Right kidney (tissue), 1 donor: ENCODE results near the gene NCAM2.

Source experiments
- DNase-seq: peaks from one replicate; pipeline ENCODE4 v3.0.0-alpha.2; 2016

The NCAM2 gene

GRCh38 chr21:21028275-21028820 lies 30.1 kb downstream of the NCAM2 start:
- no peak for DNase-seq

GRCh38 chr21:21029164-21029563 lies 31.0 kb downstream of the NCAM2 start:
- DNase-seq, result no peak

- DNase-seq, result no peak
Observed at GRCh38 chr21:21030311-21030710, 32.1 kb downstream of the NCAM2 start.

GRCh38 chr21:21034036-21034435 lies 35.8 kb downstream of the NCAM2 start:
- no peak for DNase-seq

GRCh38 chr21:21039624-21040170 lies 41.5 kb downstream of the NCAM2 start:
- no peak for DNase-seq

- no peak for DNase-seq
Observed at GRCh38 chr21:21045518-21045917, 47.3 kb downstream of the NCAM2 start.

- no peak for DNase-seq
Observed at GRCh38 chr21:21046063-21046462, 47.9 kb downstream of the NCAM2 start.

GRCh38 chr21:21051109-21052055 lies 53.2 kb downstream of the NCAM2 start:
- no peak for DNase-seq

- no peak for DNase-seq
Observed at GRCh38 chr21:21052672-21053071, 54.5 kb downstream of the NCAM2 start.

- no peak for DNase-seq
Observed at GRCh38 chr21:21057349-21058062, 59.3 kb downstream of the NCAM2 start.

GRCh38 chr21:21063828-21064227 lies 65.6 kb downstream of the NCAM2 start:
- DNase-seq, result no peak

GRCh38 chr21:21064353-21064752 lies 66.1 kb downstream of the NCAM2 start:
- DNase-seq, result no peak

- DNase-seq, result no peak
Observed at GRCh38 chr21:21067375-21067774, 69.2 kb downstream of the NCAM2 start.

- DNase-seq, result no peak
Observed at GRCh38 chr21:21074305-21074704, 76.1 kb downstream of the NCAM2 start.

GRCh38 chr21:21076051-21076450 lies 77.8 kb downstream of the NCAM2 start:
- DNase-seq, result no peak

- no peak for DNase-seq
Observed at GRCh38 chr21:21076491-21076890, 78.3 kb downstream of the NCAM2 start.

GRCh38 chr21:21079646-21080045 lies 81.4 kb downstream of the NCAM2 start:
- no peak for DNase-seq

- DNase-seq, result no peak
Observed at GRCh38 chr21:21084179-21084578, 86.0 kb downstream of the NCAM2 start.

- no peak for DNase-seq
Observed at GRCh38 chr21:21085206-21085605, 87.0 kb downstream of the NCAM2 start.

- DNase-seq, result no peak
Observed at GRCh38 chr21:21096956-21097355, 98.7 kb downstream of the NCAM2 start.

- DNase-seq, result no peak
Observed at GRCh38 chr21:21097466-21097865, 99.3 kb downstream of the NCAM2 start.

GRCh38 chr21:21101911-21102310 lies 103.7 kb downstream of the NCAM2 start:
- DNase-seq, result no peak

- no peak for DNase-seq
Observed at GRCh38 chr21:21102896-21103295, 104.7 kb downstream of the NCAM2 start.
